Endothelial cell of umbilical vein (primary cell): ENCODE measurements around the gene ZBTB7A.

Experiments used
- EZH2 ChIP-seq: IDR thresholded peaks from 2 replicates; pipeline ENCODE4 v1.6.1; 2012; ENCODE audit warnings: borderline replicate concordance, low read depth, mild to moderate bottlenecking, moderate library complexity, low read length, inconsistent platforms; ENCODE audit not compliant: severe bottlenecking
- POLR2A ChIP-seq: IDR thresholded peaks from 2 replicates; pipeline ENCODE4 v1.6.1; 2012; ENCODE audit warnings: low read depth, mild to moderate bottlenecking, control low read depth, low read length
- TF ChIP-seq, protein P1 (sequence below), 2 donors: IDR thresholded peaks; 1 replicate in 1 of 2; 2 replicates in 1 of 2; pipeline ENCODE4 v1.5.1; 2011; ENCODE audit warnings: low read length in 2 of 2, mild to moderate bottlenecking in 2 of 2, moderate library complexity in 2 of 2, control low read depth in 1 of 2, inconsistent platforms in 1 of 2, low read depth in 1 of 2; ENCODE audit not compliant: insufficient read depth in 1 of 2; ENCODE audit errors: extremely low read depth in 1 of 2

- TF ChIP-seq EZH2: no peak
- TF ChIP-seq POLR2A: no peak
- TF ChIP-seq, protein P1, sequence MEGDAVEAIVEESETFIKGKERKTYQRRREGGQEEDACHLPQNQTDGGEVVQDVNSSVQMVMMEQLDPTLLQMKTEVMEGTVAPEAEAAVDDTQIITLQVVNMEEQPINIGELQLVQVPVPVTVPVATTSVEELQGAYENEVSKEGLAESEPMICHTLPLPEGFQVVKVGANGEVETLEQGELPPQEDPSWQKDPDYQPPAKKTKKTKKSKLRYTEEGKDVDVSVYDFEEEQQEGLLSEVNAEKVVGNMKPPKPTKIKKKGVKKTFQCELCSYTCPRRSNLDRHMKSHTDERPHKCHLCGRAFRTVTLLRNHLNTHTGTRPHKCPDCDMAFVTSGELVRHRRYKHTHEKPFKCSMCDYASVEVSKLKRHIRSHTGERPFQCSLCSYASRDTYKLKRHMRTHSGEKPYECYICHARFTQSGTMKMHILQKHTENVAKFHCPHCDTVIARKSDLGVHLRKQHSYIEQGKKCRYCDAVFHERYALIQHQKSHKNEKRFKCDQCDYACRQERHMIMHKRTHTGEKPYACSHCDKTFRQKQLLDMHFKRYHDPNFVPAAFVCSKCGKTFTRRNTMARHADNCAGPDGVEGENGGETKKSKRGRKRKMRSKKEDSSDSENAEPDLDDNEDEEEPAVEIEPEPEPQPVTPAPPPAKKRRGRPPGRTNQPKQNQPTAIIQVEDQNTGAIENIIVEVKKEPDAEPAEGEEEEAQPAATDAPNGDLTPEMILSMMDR (IDR thresholded peaks at IDR 0.05; ENCODE audit: extremely low read depth in 1 of 2, insufficient read depth in 1 of 2, low read depth in 1 of 2, low read length in 2 of 2): no peak
Measured at GRCh38 chr19:4071610-4072009, 4.9 kb upstream of the ZBTB7A start.
